HG02943 (cell line): ENCODE results near the gene LRP10.
"Not testable (repeated sequence)": the region's sequence is repeated elsewhere in the genome, so short reads cannot be mapped to it uniquely, and the experiment has no call there.

Experiments
- ATAC-seq: cut with Tn5 transposase; IDR thresholded peaks from one replicate; pipeline ENCODE4 v1.9.1; 2021; ENCODE audit warnings: mild to moderate bottlenecking, low read depth, moderate library complexity; ENCODE audit not compliant: unreplicated experiment

The LRP10 gene

GRCh38 chr14:22871224-22872032 is at the start of gene LRP10:
LRP10 (plus strand) TSS chr14:22871740; CDS start chr14:22872304, 564 bp downstream.
- peak; percentile 87 for ATAC-seq

- ATAC-seq, result no peak
Measured at GRCh38 chr14:22822016-22822570, 49.4 kb upstream of the LRP10 start.

GRCh38 chr14:22822571-22823098 is 48.9 kb upstream of the LRP10 start:
- ATAC-seq, result no peak

GRCh38 chr14:22824711-22825359 is 46.7 kb upstream of the LRP10 start:
- ATAC-seq, result no peak

- ATAC-seq, result not testable (repeated sequence)
Measured at GRCh38 chr14:22829076-22829660, 42.4 kb upstream of the LRP10 start.

- ATAC-seq, result peak; percentile 70
Measured at GRCh38 chr14:22829661-22830442, 41.7 kb upstream of the LRP10 start, which contains the start of gene MRPL52. MRPL52 (plus strand) TSS chr14:22829887; CDS start chr14:22829913, 26 bp downstream.

- peak; percentile 19 for ATAC-seq
Measured at GRCh38 chr14:22830443-22831010, 41.0 kb upstream of the LRP10 start.

GRCh38 chr14:22835505-22835904 is 36.0 kb upstream of the LRP10 start:
- ATAC-seq, result no peak

- no peak for ATAC-seq
Measured at GRCh38 chr14:22836301-22837113, 35.0 kb upstream of the LRP10 start, which contains the start of gene MMP14. MMP14 (plus strand) TSS chr14:22836585; CDS start chr14:22836818, 233 bp downstream.

GRCh38 chr14:22837114-22837749 is 34.3 kb upstream of the LRP10 start:
- no peak for ATAC-seq

- no peak for ATAC-seq
Measured at GRCh38 chr14:22837750-22838538, 33.6 kb upstream of the LRP10 start.

GRCh38 chr14:22838631-22839041 is 32.9 kb upstream of the LRP10 start:
- no peak for ATAC-seq

- no peak for ATAC-seq
Measured at GRCh38 chr14:22839159-22839779, 32.3 kb upstream of the LRP10 start.

GRCh38 chr14:22841311-22841710 is 30.2 kb upstream of the LRP10 start:
- ATAC-seq, result no peak

GRCh38 chr14:22841769-22842168 is 29.8 kb upstream of the LRP10 start:
- ATAC-seq, result no peak

GRCh38 chr14:22842211-22843122 is 29.1 kb upstream of the LRP10 start:
- no peak for ATAC-seq
